GM06990 (cell line): Measurements from ENCODE around the gene IPO7.

Experiments
- DNase-seq: peaks from one replicate; pipeline ENCODE4 v3.0.0-alpha.2; 2011; ENCODE audit not compliant: insufficient read length; ENCODE audit errors: extremely low read depth
- H3K27me3 ChIP-seq: replicated peaks from 2 replicates; pipeline ENCODE4 v1.6.0; 2011; ENCODE audit warnings: low read length; ENCODE audit not compliant: control insufficient read depth, insufficient read depth
- H3K36me3 ChIP-seq: 2 replicates; pipeline ENCODE4 v1.5.1; 2011; ENCODE audit warnings: low read length; ENCODE audit not compliant: control insufficient read depth, insufficient read depth
- H3K4me3 ChIP-seq: replicated peaks from 2 replicates; pipeline ENCODE4 v1.5.1; 2011; ENCODE audit warnings: low read depth, mild to moderate bottlenecking, control low read depth, low read length
- CTCF ChIP-seq: IDR thresholded peaks from 2 replicates; pipeline ENCODE4 v1.5.1; 2011; ENCODE audit warnings: low read length, control low read depth, mild to moderate bottlenecking, inconsistent platforms; ENCODE audit not compliant: insufficient read depth, poor library complexity, severe bottlenecking

Gene IPO7

DNA sequence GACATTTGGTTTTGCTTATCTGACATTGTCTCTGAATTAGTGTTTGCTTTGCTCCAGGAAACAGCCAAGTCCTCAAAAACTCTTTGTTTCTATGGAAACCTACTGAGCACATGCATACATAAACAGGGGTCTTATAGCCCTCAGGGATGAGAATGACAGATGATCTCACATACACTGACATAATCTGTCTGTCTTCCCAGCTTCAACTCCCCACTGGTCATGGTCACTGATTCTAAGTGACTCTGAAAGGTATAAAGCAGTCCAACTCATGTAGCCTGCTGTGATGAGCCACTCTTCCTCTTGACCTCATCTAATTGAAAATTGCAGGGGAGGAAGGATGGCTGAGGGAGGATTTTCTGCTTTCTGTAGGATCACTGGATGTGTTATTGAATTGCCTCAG, 89.0 kb downstream of the IPO7 start:
- DNase-seq: no peak
- Histone ChIP-seq H3K27me3 (no peaks in the 10 kb centered on the region), H3K4me3 (no peak overlapping the region), H3K36me3 (peaks cover 7% of the 10 kb centered on the region)
- no peak for TF ChIP-seq CTCF

DNA sequence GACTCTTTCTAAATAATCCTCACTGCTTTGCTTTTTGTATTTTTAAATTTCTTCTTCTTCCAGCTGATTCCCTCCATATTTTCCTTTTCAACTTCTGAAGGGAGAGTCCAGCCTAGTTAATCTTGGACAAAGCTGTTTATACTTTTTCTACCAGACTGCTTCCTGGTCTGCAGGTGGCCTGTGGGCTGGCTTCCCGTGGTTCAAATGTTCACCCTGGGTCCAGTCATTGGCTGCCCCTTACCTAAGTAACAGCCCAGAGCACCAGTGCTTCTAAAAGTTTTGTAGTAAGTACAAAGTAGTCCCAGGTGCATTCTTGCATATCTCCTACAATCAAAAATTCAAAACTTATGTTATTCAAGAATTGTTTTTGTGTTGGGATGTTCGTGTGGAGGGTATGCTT, 95.4 kb downstream of the IPO7 start:
- DNase-seq: no peak
- Histone ChIP-seq H3K4me3 (no peak overlapping the region), H3K27me3 (no peaks in the 10 kb centered on the region), H3K36me3 (peaks cover 3% of the 10 kb centered on the region; the same call in 1 of the 2 replicates)
- no peak for TF ChIP-seq CTCF

DNA sequence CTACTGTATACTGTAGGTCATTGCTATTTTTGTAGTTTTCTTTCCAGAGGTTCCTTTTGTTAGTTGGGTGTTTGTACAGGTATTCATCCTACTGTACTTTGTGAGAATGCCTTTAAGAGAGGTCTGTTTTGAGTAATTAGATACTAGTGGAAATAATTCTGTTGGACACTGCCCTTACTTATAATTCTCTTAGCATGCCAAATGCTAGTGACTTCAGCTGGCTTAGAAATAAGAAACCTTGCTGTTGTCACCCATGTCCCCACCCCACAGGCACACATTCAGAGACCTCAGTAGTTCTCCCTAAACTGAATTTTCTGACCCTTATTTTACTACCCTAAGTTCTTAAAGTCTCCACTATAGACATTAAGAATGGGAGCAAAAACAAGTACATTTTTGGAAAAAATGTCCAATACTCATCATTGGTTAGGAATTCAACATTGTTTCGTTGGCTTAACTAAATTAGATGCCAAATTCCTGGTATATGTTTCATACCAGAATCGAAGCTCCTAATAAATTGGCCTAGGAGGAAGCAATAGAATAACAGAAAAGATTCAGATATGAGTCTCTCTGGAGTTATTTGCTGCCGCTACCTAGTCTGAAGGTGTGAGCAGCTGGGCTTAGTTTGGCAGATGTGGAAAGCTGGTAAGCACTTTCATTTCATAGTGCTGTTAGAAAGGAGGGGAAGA, 104.8 kb downstream of the IPO7 start:
- Histone ChIP-seq H3K4me3 (no peak overlapping the region), H3K27me3 (no peaks in the 10 kb centered on the region), H3K36me3 (peaks cover 2% of the 10 kb centered on the region)
- TF ChIP-seq CTCF: no peak
- no peak for DNase-seq

DNA sequence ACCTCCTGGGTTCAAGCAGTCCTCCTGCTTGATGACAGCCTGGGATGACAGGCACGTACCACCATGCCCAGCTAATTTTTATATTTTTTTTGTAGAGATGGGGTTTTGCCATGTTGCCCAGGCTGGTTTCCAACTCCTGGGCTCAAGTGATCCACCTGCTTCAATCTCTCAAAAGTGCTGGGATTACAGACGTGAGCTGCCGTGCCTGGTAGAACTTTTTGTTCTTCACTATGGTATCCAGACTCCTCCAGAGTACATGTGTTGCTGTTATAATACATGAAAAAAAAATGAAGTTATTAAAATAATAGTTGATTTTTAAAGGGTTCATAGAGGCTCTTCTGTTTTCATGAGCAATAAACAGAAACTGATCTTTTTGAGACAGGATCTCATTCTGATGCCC, 105.9 kb downstream of the IPO7 start:
- H3K4me3 ChIP-seq: no peak overlapping the region
- DNase-seq: no peak
- peaks cover 2% of the 10 kb centered on the region for H3K36me3 ChIP-seq
- no peak for TF ChIP-seq CTCF
- no peaks in the 10 kb centered on the region for H3K27me3 ChIP-seq

GRCh38 chr11:9493492-9493891, 109.0 kb downstream of the IPO7 start:
- H3K27me3 ChIP-seq: no peaks in the 10 kb centered on the region
- H3K4me3 ChIP-seq: no peak overlapping the region
- no peak for TF ChIP-seq CTCF
- peaks cover 12% of the 10 kb centered on the region for H3K36me3 ChIP-seq
- no peak for DNase-seq

GRCh38 chr11:9494316-9494715, 109.9 kb downstream of the IPO7 start:
- Histone ChIP-seq H3K4me3 (no peak overlapping the region), H3K27me3 (no peaks in the 10 kb centered on the region), H3K36me3 (peaks cover 12% of the 10 kb centered on the region)
- no peak for TF ChIP-seq CTCF
- DNase-seq: no peak
